ENCODE measurements around the gene GPR176.

DNA sequence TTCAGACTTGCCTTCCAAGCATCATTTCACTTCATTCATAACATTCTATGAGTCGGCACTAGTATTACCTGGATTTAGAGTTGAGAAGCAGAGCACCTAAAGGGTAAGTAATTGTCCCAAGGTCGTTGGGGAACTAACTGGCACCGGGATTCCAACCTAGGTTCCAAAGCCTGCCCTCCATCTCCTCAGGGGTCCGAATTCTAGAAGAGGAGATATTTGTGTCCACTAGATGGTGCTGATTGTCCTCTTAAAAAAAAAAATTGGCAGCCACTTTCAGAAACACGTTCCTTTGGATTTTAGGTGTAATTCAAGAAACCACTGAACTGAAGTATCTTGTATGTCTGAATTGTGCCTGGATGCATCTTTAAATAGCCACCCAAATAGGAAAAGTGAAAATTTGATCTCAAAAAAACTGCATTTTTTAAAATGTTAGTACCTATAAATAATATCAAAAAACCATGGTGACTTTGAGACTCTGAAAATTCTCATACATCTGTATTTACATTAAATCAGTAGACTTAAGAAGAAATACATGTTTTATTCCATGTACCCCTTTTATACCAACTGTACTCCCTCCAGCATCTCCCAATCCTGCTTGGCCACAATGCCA is 133.5 kb downstream of the GPR176 start:
- TF ChIP-seq, protein P1, sequence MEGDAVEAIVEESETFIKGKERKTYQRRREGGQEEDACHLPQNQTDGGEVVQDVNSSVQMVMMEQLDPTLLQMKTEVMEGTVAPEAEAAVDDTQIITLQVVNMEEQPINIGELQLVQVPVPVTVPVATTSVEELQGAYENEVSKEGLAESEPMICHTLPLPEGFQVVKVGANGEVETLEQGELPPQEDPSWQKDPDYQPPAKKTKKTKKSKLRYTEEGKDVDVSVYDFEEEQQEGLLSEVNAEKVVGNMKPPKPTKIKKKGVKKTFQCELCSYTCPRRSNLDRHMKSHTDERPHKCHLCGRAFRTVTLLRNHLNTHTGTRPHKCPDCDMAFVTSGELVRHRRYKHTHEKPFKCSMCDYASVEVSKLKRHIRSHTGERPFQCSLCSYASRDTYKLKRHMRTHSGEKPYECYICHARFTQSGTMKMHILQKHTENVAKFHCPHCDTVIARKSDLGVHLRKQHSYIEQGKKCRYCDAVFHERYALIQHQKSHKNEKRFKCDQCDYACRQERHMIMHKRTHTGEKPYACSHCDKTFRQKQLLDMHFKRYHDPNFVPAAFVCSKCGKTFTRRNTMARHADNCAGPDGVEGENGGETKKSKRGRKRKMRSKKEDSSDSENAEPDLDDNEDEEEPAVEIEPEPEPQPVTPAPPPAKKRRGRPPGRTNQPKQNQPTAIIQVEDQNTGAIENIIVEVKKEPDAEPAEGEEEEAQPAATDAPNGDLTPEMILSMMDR (IDR thresholded peaks at IDR 0.05; ENCODE audit: poor library complexity, severe bottlenecking) = peak; percentile 78
- no peak for TF ChIP-seq POLR2AphosphoS5 (IDR thresholded peaks at IDR 0.05)
- TF ChIP-seq SMC3 (conservative IDR thresholded peaks at IDR 0.05; ENCODE audit: poor library complexity) = peak; percentile 84
- TF ChIP-seq, protein P2, sequence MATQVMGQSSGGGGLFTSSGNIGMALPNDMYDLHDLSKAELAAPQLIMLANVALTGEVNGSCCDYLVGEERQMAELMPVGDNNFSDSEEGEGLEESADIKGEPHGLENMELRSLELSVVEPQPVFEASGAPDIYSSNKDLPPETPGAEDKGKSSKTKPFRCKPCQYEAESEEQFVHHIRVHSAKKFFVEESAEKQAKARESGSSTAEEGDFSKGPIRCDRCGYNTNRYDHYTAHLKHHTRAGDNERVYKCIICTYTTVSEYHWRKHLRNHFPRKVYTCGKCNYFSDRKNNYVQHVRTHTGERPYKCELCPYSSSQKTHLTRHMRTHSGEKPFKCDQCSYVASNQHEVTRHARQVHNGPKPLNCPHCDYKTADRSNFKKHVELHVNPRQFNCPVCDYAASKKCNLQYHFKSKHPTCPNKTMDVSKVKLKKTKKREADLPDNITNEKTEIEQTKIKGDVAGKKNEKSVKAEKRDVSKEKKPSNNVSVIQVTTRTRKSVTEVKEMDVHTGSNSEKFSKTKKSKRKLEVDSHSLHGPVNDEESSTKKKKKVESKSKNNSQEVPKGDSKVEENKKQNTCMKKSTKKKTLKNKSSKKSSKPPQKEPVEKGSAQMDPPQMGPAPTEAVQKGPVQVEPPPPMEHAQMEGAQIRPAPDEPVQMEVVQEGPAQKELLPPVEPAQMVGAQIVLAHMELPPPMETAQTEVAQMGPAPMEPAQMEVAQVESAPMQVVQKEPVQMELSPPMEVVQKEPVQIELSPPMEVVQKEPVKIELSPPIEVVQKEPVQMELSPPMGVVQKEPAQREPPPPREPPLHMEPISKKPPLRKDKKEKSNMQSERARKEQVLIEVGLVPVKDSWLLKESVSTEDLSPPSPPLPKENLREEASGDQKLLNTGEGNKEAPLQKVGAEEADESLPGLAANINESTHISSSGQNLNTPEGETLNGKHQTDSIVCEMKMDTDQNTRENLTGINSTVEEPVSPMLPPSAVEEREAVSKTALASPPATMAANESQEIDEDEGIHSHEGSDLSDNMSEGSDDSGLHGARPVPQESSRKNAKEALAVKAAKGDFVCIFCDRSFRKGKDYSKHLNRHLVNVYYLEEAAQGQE (IDR thresholded peaks at IDR 0.05; ENCODE audit: borderline replicate concordance) = no peak
- TF ChIP-seq EZH2 (IDR thresholded peaks at IDR 0.05; ENCODE audit: borderline replicate concordance, insufficient read depth, low read length, poor library complexity, severe bottlenecking) = no peak
